Upper lobe of left lung (tissue), 4 donors: Measurements from ENCODE around the gene STARD10.

Source experiments
- EP300 ChIP-seq, 4 donors: sonication (generic); formaldehyde crosslinking; IDR thresholded peaks; one replicate each; pipeline ENCODE4 v1.5.1; 2017; ENCODE audit warnings: antibody characterized with exemption in 4 of 4, control low read depth in 2 of 4
- POLR2A ChIP-seq, 4 donors: fragments of 450-650 bp; IDR thresholded peaks; one replicate each; pipeline ENCODE4 v1.5.1; 2016 to 2017; ENCODE audit warnings: antibody characterized with exemption in 4 of 4, mild to moderate bottlenecking in 2 of 4
- POLR2AphosphoS5 ChIP-seq, 2 donors: sonication (generic); formaldehyde crosslinking; IDR thresholded peaks; one replicate each; pipeline ENCODE4 v1.5.1; 2017; ENCODE audit warnings: antibody characterized with exemption in 2 of 2
- TF ChIP-seq, protein P1 (sequence below), 6 experiments: fragments of 450-650 bp in 4 of 6; fragments of 200-600 bp in 2 of 6; sonication (generic) in 2 of 6; IDR thresholded peaks; one replicate each; pipeline ENCODE4 v1.5.1; 2016 to 2019; ENCODE audit warnings: antibody characterized with exemption in 6 of 6

DNA sequence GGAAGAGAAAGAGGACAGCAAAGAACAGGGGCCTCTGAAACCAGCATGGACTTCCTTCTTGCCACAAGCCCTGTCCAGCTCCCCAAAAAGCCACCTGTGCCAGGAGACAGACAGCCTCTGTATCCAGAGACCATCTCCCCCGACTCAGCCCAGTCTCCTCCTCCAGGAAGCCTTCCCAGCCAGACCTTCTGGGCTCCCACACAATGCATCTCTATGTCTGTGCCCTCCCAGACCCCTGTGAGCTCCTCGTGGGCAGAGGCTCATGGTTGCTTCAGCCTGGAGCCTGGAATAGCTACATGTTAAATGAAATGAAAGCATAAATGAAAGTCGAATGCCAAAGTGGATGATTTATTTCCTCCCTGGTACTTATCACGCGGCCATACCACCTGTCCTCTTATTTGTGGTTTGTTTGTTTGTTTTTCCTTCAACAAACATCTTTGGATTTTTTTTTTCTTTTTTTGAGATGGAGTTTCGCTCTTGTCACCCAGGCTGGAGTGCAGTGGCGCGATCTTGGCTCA lies 34.3 kb downstream of the STARD10 start:
- TF ChIP-seq, protein P1, sequence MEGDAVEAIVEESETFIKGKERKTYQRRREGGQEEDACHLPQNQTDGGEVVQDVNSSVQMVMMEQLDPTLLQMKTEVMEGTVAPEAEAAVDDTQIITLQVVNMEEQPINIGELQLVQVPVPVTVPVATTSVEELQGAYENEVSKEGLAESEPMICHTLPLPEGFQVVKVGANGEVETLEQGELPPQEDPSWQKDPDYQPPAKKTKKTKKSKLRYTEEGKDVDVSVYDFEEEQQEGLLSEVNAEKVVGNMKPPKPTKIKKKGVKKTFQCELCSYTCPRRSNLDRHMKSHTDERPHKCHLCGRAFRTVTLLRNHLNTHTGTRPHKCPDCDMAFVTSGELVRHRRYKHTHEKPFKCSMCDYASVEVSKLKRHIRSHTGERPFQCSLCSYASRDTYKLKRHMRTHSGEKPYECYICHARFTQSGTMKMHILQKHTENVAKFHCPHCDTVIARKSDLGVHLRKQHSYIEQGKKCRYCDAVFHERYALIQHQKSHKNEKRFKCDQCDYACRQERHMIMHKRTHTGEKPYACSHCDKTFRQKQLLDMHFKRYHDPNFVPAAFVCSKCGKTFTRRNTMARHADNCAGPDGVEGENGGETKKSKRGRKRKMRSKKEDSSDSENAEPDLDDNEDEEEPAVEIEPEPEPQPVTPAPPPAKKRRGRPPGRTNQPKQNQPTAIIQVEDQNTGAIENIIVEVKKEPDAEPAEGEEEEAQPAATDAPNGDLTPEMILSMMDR (IDR thresholded peaks at IDR 0.05), result no peak
- TF ChIP-seq POLR2AphosphoS5 (IDR thresholded peaks at IDR 0.05) (no peak), EP300 (IDR thresholded peaks at IDR 0.05) (no peak), POLR2A (IDR thresholded peaks at IDR 0.05) (no peak)
